ENCODE data around the gene KLK7. TPM values are rescaled to one million over a fixed set of nuclear protein-coding genes. Genes with fewer than 3 reads are reported as not detected.

The KLK7 gene
- total RNA-seq (2012; rRNA removed), result not detected in 2 replicates
- polyA plus RNA-seq (2012; rRNA removed), result not detected in 2 replicates
- not detected in 2 replicates for polyA plus RNA-seq (2012; cell fraction: cytosol; rRNA removed)
- not detected in 2 replicates for polyA plus RNA-seq (2012; cell fraction: nucleus; rRNA removed; ENCODE audit: low replicate concordance)
- not detected for Bru-seq, nascent RNA
- not detected for BruChase-seq, experiment 1, labeled RNA remaining after a 6-hour chase
- not detected for BruChase-seq, experiment 2, labeled RNA remaining after a 2-hour chase
- long read RNA-seq, result 0 reads

DNA sequence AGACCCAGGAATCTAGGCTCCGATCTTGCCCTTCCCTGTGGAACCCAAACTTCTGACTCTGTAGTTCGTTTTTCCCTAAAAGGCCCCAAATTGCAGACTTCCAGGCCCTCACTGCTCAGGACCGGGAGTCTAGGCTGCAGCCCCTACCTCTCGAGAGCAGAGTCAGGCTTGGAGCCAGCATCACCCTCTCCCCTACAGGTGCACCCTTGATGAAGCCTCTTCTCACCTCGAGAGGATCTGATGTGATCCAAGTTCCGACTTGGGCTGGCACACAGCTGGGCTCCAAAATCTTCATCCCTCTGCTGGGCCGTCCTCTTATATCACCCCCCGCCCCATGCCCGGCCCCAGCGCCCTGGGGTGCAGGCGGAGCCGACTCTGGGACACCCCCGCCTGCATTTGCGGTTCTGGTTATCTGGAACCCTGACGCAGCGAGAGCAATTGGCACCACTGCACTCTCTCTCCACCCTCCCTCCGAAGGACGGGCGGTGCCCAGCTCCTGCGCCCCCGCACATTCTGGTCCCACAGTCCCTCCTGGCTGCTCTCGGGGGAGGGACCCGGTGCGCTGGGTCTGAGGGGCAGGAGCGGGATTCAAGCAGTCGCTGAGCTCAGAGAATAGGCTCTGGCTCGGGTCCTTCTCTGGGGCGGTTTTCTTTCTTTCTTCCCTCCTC, at the start of gene KLK7:
Gene KLK7, minus strand, starts transcription at position 293 of the 668 bp plus-strand sequence. CDS start 1,518 bp downstream, outside the sequence.
- ChIA-PET CTCF (no interaction called here), POLR2A (ENCODE audit: unreplicated experiment) (interaction anchor here (0.5 kb wide), 1 partner anchor 37 kb away, joined by 5 read pairs; no protein-coding TSS in a partner anchor)
- Histone ChIP-seq H3K79me1 (ENCODE audit: low read depth in 1 of 2, low read length in 2 of 2) (no peaks in the 10 kb centered on the region), H3K56ac (ENCODE audit: extremely low read depth, insufficient read depth, low read length) (no peak within 1 kb of the TSS), H3K9me3 (ENCODE audit: control insufficient read depth, insufficient read depth, low read length) (no peaks in the 10 kb centered on the region), H3K36me3 (ENCODE audit: control insufficient read depth, insufficient read depth, low read length) (no peaks in the 10 kb centered on the region), H4K8ac (ENCODE audit: low read depth in 2 of 2, low read length in 2 of 2) (no peak within 1 kb of the TSS), H2AK9ac (replicated peaks; ENCODE audit: low read depth, low read length, poor library complexity) (no peak within 1 kb of the TSS), H3K4ac (ENCODE audit: low read depth, low read length) (no peak within 1 kb of the TSS), H3K18ac (ENCODE audit: low read depth, low read length) (no peak within 1 kb of the TSS), H2BK15ac (ENCODE audit: low read depth, low read length) (no peak within 1 kb of the TSS), H3K14ac (replicated peaks; ENCODE audit: low read depth, low read length) (no peak within 1 kb of the TSS), H2AFZ (replicated peaks; ENCODE audit: low read length, poor library complexity) (no peak within 1 kb of the TSS), H3K4me3 (ENCODE audit: insufficient read depth, low read depth, low read length) (no peak within 1 kb of the TSS), H4K20me1 (ENCODE audit: insufficient read depth, low read length) (no peaks in the 10 kb centered on the region), H3K4me2 (ENCODE audit: low read depth, low read length) (no peak within 1 kb of the TSS), H2AK5ac (ENCODE audit: low read depth, low read length) (no peak within 1 kb of the TSS), H3K27me3 (ENCODE audit: control insufficient read depth, insufficient read depth, low read length) (no peaks in the 10 kb centered on the region), H3K23ac (ENCODE audit: low read depth, low read length) (no peak within 1 kb of the TSS), H3K27ac (ENCODE audit: insufficient read depth, low read length) (no peak within 1 kb of the TSS), H4K5ac (ENCODE audit: low read depth, low read length) (no peak within 1 kb of the TSS), H3K4me1 (ENCODE audit: control insufficient read depth, insufficient read depth, low read length) (no peaks in the 10 kb centered on the region), H3K9ac (ENCODE audit: low read depth, low read length) (no peak within 1 kb of the TSS), H2BK120ac (ENCODE audit: low read depth, low read length) (no peak within 1 kb of the TSS), H2BK20ac (ENCODE audit: low read depth, low read length) (no peak within 1 kb of the TSS), H2BK5ac (ENCODE audit: low read depth, low read length, poor library complexity, severe bottlenecking) (no peak within 1 kb of the TSS), H4K91ac (ENCODE audit: insufficient read depth, low read depth, low read length) (no peak within 1 kb of the TSS), H3K9me1 (ENCODE audit: insufficient read depth, low read length) (no peaks in the 10 kb centered on the region)
- ATAC-seq (ENCODE audit: low read depth) (no peak), DNase-seq (no peak)
- in situ Hi-C loops (cut with MboI; ENCODE audit: low sequenced_read_pairs), result no loop called here
- intact Hi-C loops (cut with micrococcal nuclease), result no loop called here
- TF ChIP-seq POLR2A (IDR thresholded peaks at IDR 0.05; ENCODE audit: low read depth, low read length) (no peak), RCOR1 (IDR thresholded peaks at IDR 0.05; ENCODE audit: insufficient replicate concordance, low read length) (no peak), NFE2L2 (IDR thresholded peaks at IDR 0.05; ENCODE audit: low read depth, low read length) (no peak), RFX5 (IDR thresholded peaks at IDR 0.05; ENCODE audit: low read depth, low read length) (no peak), BHLHE40 (IDR thresholded peaks at IDR 0.05; ENCODE audit: low read depth, low read length) (no peak), SMC3 (IDR thresholded peaks at IDR 0.05; ENCODE audit: low read depth, low read length) (no peak), CHD1 (IDR thresholded peaks at IDR 0.05; ENCODE audit: low read depth, low read length) (no peak), RAD21 (IDR thresholded peaks at IDR 0.05; ENCODE audit: low read length) (no peak), FOS (IDR thresholded peaks at IDR 0.05; ENCODE audit: low read depth, low read length) (no peak), MXI1 (IDR thresholded peaks at IDR 0.05; ENCODE audit: borderline replicate concordance, low read depth, low read length) (no peak), CEBPB (IDR thresholded peaks at IDR 0.05; ENCODE audit: low read depth, low read length) (no peak)
- TF ChIP-seq, protein P1, sequence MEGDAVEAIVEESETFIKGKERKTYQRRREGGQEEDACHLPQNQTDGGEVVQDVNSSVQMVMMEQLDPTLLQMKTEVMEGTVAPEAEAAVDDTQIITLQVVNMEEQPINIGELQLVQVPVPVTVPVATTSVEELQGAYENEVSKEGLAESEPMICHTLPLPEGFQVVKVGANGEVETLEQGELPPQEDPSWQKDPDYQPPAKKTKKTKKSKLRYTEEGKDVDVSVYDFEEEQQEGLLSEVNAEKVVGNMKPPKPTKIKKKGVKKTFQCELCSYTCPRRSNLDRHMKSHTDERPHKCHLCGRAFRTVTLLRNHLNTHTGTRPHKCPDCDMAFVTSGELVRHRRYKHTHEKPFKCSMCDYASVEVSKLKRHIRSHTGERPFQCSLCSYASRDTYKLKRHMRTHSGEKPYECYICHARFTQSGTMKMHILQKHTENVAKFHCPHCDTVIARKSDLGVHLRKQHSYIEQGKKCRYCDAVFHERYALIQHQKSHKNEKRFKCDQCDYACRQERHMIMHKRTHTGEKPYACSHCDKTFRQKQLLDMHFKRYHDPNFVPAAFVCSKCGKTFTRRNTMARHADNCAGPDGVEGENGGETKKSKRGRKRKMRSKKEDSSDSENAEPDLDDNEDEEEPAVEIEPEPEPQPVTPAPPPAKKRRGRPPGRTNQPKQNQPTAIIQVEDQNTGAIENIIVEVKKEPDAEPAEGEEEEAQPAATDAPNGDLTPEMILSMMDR (conservative IDR thresholded peaks at IDR 0.05; ENCODE audit: low read depth, low read length), result no peak
- TF ChIP-seq, protein P2, sequence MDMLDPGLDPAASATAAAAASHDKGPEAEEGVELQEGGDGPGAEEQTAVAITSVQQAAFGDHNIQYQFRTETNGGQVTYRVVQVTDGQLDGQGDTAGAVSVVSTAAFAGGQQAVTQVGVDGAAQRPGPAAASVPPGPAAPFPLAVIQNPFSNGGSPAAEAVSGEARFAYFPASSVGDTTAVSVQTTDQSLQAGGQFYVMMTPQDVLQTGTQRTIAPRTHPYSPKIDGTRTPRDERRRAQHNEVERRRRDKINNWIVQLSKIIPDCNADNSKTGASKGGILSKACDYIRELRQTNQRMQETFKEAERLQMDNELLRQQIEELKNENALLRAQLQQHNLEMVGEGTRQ (IDR thresholded peaks at IDR 0.05; ENCODE audit: low read depth, low read length), result no peak
- BruUV-seq (replicated peaks), result no TSS peak
- dilution Hi-C loops (cut with HindIII; ENCODE audit: low sequenced_read_pairs, unreplicated experiment), result no loop called here
- 14% methylated on average over 8 of the region's 28 CpGs; no CpG with 5 or more reads in 1 of the 2 experiments for WGBS, 2 experiments (ENCODE audit: extremely low coverage in 2 of 2, insufficient read length in 1 of 2)
